Muscle of leg (tissue), 16 donors: ENCODE measurements around the gene SLC43A2. TPM values are rescaled to one million over a fixed set of nuclear protein-coding genes. Genes with fewer than 3 reads are reported as not detected.
A peak's percentile ranks its signal among the peaks of the same experiment; 100 is the strongest.
"Not testable (repeated sequence)": the region's sequence is repeated elsewhere in the genome, so short reads cannot be mapped to it uniquely, and the experiment has no call there.

Experiments
- DNase-seq: peaks from one replicate; pipeline ENCODE4 v3.0.0; 2013
- H3K27ac ChIP-seq: one replicate; pipeline ENCODE4 v1.5.1; 2013; ENCODE audit warnings: mild to moderate bottlenecking, low read length, control low read depth
- H3K27me3 ChIP-seq: one replicate; pipeline ENCODE4 v1.6.1; 2013; ENCODE audit warnings: low read length; ENCODE audit not compliant: control insufficient read depth, insufficient read depth
- H3K36me3 ChIP-seq: one replicate; pipeline ENCODE4 v1.6.1; 2013; ENCODE audit warnings: low read length; ENCODE audit not compliant: control insufficient read depth, insufficient read depth
- H3K4me1 ChIP-seq: one replicate; pipeline ENCODE4 v1.6.1; 2013; ENCODE audit warnings: low read length; ENCODE audit not compliant: control insufficient read depth, insufficient read depth
- H3K4me3 ChIP-seq: one replicate; pipeline ENCODE4 v1.5.1; 2013; ENCODE audit warnings: low read length, control low read depth
- H3K9me3 ChIP-seq: replicated peaks from 2 replicates; pipeline ENCODE4 v1.6.1; 2013; ENCODE audit warnings: low read depth, low read length; ENCODE audit not compliant: control insufficient read depth
- WGBS: methylation state at CpG from one replicate; pipeline ENCODE4 v1.1.5; 2013; ENCODE audit warnings: missing lambda C conversion rate; ENCODE audit not compliant: insufficient coverage; 5-methylcytosine and 5-hydroxymethylcytosine counted together
- long read RNA-seq, 11 donors: transcript quantifications; one replicate each; lab custom pipeline, GENCODE V29; 2026
- polyA plus RNA-seq, 8 donors: library from polyadenylated mRNA; unstranded; fragments of 120-200 nt; gene quantifications; one replicate each; pipeline versions ENCODE4 v1.2.1 to v1.2.3, GENCODE V29; 2013; ENCODE audit warnings: inconsistent platforms in 1 of 8, low replicate concordance in 1 of 8; ENCODE audit not compliant: insufficient read length in 8 of 8, insufficient read depth in 1 of 8
- total RNA-seq: library from RNA; stranded (reverse); fragments of 120-200 nt; gene quantifications from one replicate; pipeline ENCODE4 v1.2.4, GENCODE V29; 2013

Gene SLC43A2
- total RNA-seq (3.8 TPM), polyA plus RNA-seq (1 to 10 TPM; 3.4 to 8.6 (median 3.9) TPM)
- long read RNA-seq, donor 1, result 0 reads
- long read RNA-seq, donor 2, result 0 reads
- long read RNA-seq, donor 3, partial matches to known transcripts, result 249 of 348 reads
- long read RNA-seq, donor 3, other reads (novel, unspliced or antisense), result 99 of 348 reads
- long read RNA-seq, donor 4, result 0 reads
- long read RNA-seq, donor 5, full-length matches to known transcripts, result 1 of 1 reads
- long read RNA-seq, donor 5, partial matches to known transcripts, result 0 of 1 reads
- long read RNA-seq, donor 5, other reads (novel, unspliced or antisense), result 0 of 1 reads
- long read RNA-seq, donor 6, full-length matches to known transcripts, result 1 of 1 reads
- long read RNA-seq, donor 6, partial matches to known transcripts, result 0 of 1 reads
- long read RNA-seq, donor 6, other reads (novel, unspliced or antisense), result 0 of 1 reads
- long read RNA-seq, donor 7, result 0 reads
- long read RNA-seq, donor 8, result 0 reads
- long read RNA-seq, donor 9, result 0 reads
- long read RNA-seq, donor 10, result 0 reads
- long read RNA-seq, donor 11, result 0 reads

DNA sequence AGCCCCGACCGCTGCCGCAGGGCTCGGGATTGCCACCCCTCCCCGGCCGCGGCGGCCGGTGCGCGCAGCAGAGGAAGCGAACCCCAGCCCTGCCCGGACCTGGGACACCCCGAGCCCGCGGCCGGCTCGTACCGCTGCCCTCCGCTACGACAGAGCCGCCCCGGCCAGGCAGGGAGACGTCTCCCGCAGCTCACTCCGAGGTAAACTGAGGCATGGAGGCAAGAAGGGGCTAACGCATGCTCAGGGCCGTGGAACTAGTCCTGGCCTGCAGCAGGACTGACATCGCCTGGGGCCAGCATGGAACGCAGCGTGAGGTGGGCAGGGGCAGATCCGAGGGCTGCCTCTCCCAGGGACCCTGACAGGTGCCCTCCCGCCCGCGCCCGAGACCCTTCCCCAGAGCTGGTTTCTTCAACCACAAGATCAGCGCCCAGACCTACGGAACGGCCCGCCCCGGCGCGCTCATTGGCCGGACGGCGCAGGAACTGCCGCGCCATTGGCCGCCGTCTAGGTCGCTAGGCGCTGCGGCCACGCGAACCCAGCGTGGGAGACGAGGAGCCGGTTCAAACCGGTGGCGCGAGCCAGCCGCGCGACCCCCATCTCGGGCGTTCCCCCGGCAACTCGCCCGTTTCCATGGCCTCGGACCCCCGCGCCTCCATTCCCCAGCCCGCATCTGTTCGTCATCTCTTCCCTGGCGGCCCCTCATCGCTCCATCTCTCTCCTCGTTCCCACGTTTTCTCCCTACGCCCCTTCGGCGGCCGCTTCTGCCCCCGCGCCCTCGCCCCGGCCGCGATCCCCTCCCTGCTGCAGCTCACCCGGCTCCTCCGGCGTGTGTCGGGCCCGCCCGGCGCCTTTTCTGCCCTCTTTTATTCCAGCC lies at the start of gene SLC43A2:
Gene SLC43A2, minus strand, starts transcription at position 853 of the 874 bp plus-strand sequence. CDS start 960 bp downstream, outside the sequence.
- under 1% methylated on average over 95 of the region's 95 CpGs for WGBS
- Histone ChIP-seq H3K27ac (peak within 1 kb of the TSS; percentile 78), H3K4me3 (peak within 1 kb of the TSS; percentile 65), H3K9me3 (no peaks in the 10 kb centered on the region), H3K27me3 (peaks cover 40% of the 10 kb centered on the region), H3K36me3 (no peaks in the 10 kb centered on the region), H3K4me1 (peaks cover 20% of the 10 kb centered on the region)
- DNase-seq, result peak; percentile 91

DNA sequence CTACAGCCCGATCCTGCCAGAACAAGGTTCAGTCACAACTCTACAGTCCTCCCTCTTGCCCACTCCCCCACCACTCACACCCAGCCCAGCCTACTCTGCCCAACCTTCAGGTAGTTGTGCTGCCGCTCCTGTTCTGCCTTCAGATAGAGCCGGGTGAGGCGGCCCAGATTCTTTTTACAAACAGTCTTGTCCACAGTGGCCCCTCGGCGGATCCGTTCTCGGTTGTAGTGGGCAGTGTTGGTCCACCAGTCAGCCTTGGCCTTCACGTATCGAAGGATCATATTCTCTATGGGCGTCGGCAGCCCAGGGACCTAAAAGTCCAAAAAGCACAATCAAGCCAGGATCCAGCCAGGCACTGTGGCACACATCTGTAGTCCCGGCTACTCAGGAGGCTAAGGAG lies 47.8 kb upstream of the SLC43A2 start:
- H3K36me3 ChIP-seq, result peaks cover 88% of the 10 kb centered on the region
- H3K27me3 ChIP-seq, result no peaks in the 10 kb centered on the region
- no peak overlapping the region for H3K4me3 ChIP-seq
- no peaks in the 10 kb centered on the region for H3K4me1 ChIP-seq
- H3K9me3 ChIP-seq, result no peaks in the 10 kb centered on the region
- 97% methylated on average over 13 of the region's 13 CpGs for WGBS
- H3K27ac ChIP-seq, result no peak overlapping the region
- DNase-seq, result no peak

DNA sequence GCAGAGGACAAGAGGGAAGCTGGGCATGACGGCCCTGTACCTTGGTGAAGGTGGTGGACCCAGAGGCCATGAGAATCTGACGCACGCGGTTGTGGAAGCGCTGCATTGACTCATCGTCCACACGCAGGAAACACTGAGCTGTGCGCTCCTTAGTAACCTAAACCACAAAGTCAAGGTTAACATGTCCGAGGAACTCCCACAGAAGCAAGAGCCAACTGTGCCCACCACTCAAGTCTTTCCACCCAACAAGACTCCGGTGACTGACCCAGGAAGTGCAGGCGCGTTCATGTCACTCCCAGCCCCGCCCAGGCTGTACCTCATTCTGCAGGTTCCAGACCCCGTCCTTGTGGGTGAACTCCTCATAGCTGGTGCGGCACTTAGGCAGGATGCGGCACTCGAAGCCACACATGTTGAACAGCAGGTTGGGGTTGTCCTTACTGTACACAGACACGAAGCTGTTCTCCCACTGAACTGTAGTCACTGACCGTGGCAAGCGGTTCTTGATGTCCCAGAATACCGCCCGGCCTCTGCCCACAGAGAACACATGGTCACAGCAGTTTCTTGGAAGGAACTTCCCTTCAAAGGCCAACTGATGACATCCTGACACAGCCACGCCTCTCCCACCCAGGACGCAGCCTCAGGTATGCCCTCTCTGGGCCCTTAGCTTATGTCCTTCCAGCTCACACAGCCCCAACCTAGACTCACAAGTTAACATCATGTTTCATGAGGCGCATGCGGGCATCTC lies 44.6 kb upstream of the SLC43A2 start:
- no peak overlapping the region for H3K27ac ChIP-seq
- no peak for DNase-seq

DNA sequence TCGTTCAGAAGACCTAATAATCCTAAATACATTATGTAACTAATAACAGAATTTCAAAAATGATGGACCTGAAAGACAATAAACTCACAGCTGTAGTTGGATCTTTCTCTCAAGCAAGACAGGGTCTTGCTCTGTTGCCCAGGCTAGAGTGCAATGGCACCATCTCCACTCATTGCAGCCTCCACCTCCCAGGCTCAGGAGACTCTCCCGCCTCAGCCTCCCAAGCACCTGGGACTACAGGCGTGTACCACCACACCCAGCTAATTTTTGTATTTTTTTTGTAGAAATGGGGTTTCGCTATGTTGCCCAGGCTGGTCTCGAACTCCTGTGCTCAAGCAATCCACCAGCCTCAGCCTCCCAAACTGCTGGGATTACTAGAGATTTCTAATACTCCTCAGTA lies 35.3 kb upstream of the SLC43A2 start:
- not testable (repeated sequence) for H3K27me3 ChIP-seq, H3K4me3 ChIP-seq, H3K27ac ChIP-seq, H3K9me3 ChIP-seq, H3K4me1 ChIP-seq, DNase-seq
- no CpG with 5 or more reads among the region's 5 CpGs for WGBS
- H3K36me3 ChIP-seq, result peaks cover 68% of the 10 kb centered on the region

More for the DNA sequence above, 44.6 kb upstream of the SLC43A2 start:
- 91% methylated on average over 19 of the region's 26 CpGs for WGBS
- H3K4me1 ChIP-seq, result peaks cover 4% of the 10 kb centered on the region
- peaks cover 82% of the 10 kb centered on the region for H3K36me3 ChIP-seq
- H3K27me3 ChIP-seq, result no peaks in the 10 kb centered on the region
- no peak overlapping the region for H3K4me3 ChIP-seq
- H3K9me3 ChIP-seq, result no peaks in the 10 kb centered on the region

DNA sequence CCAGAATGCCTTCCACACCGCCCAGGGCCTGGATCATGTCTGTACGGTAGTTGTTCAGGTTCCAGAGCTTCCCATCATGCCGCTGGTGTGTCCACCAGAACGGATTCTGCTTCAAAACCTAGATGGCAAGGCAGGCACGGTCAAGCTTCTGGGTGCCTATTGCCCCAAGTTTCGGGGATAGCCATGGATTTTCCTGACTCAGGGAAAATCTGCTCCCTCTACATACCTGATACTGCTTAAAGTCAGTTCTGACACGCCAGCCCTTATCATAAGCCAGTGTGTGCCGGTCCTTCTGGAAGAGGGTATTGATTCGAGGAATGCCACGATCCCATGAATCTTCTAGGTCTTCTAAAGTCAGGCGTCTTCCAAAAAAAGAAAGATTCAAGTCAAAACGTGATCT lies 32.4 kb upstream of the SLC43A2 start:
- H3K4me3 ChIP-seq, result no peak overlapping the region
- H3K27ac ChIP-seq, result no peak overlapping the region
- peaks cover 70% of the 10 kb centered on the region for H3K36me3 ChIP-seq
- H3K9me3 ChIP-seq, result no peaks in the 10 kb centered on the region
- H3K4me1 ChIP-seq, result no peaks in the 10 kb centered on the region
- no peak for DNase-seq
- H3K27me3 ChIP-seq, result no peaks in the 10 kb centered on the region
- 94% methylated on average over 12 of the region's 12 CpGs for WGBS

DNA sequence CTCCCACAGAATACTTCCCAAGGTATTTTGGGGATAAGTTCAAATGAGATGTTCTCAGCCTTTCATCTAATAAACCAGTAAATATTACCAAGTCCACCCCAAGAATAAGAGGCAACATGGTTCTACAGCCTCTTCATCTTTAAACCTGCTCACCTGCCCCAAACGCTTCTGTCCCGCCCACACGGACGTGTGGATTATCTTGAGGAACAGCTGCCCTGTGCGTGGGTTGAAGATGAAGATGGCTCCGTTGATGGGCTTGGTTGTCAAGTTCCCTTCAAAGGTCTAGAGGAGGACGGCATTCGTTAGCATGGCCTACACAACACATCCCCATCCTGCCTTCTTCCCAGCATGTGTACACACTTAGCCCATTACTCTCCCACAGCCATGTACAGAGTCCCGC lies 29.5 kb upstream of the SLC43A2 start:
- Histone ChIP-seq H3K4me3 (no peak overlapping the region), H3K27me3 (no peaks in the 10 kb centered on the region)
- 93% methylated on average over 3 of the region's 9 CpGs for WGBS

DNA sequence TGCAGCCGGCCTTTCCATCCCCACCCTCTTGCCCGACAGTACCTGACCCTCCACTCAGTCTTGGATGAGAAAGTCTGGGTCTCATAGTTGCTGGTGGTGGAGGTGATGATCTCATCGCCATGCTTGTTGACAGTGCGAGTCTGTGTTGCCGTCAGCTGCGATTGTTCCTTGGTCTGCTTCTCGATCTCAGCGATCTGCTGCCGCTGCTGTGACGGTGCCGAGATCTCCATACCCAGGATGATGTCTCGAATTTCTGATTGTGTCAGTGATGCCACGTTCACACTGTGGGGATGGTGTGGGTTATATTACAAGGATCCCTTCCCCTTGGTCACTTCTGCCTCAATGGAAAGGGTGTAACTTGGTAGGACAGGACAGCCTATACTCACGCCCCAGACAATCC lies 25.1 kb upstream of the SLC43A2 start:
- Histone ChIP-seq H3K4me3 (no peak overlapping the region), H3K36me3 (peaks cover 82% of the 10 kb centered on the region), H3K27me3 (no peaks in the 10 kb centered on the region), H3K9me3 (no peaks in the 10 kb centered on the region), H3K4me1 (peaks cover 10% of the 10 kb centered on the region), H3K27ac (no peak overlapping the region)
- DNase-seq, result no peak
- WGBS, result 83% methylated on average over 7 of the region's 14 CpGs

More for the DNA sequence above, 29.5 kb upstream of the SLC43A2 start:
- Histone ChIP-seq H3K4me1 (no peaks in the 10 kb centered on the region), H3K36me3 (peaks cover 83% of the 10 kb centered on the region), H3K9me3 (no peaks in the 10 kb centered on the region), H3K27ac (no peak overlapping the region)
- no peak for DNase-seq

DNA sequence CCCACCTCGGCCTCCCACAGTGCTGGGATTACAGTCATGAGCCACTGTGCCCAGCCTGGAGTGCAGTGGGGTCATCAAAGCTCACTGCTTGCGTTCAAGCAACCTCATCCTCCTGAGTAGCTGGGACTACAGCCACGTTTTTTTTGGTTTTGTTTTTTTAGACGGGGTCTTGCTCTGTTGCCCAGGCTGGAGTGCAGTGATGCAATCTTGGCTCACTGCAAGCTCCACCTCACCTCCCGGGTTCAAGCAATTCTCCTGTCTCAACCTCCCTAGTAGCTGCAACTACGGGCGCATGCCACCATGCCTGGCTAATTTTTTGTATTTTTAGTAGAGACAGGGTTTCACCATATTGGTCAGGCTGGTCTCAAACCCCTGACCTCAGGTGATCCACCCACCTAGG lies 24.2 kb upstream of the SLC43A2 start:
- not testable (repeated sequence) for H3K4me3 ChIP-seq, DNase-seq, H3K9me3 ChIP-seq, H3K27me3 ChIP-seq, H3K27ac ChIP-seq
- 92% methylated on average over 4 of the region's 7 CpGs for WGBS
- H3K4me1 ChIP-seq, result peaks cover 19% of the 10 kb centered on the region
- peaks cover 73% of the 10 kb centered on the region for H3K36me3 ChIP-seq

DNA sequence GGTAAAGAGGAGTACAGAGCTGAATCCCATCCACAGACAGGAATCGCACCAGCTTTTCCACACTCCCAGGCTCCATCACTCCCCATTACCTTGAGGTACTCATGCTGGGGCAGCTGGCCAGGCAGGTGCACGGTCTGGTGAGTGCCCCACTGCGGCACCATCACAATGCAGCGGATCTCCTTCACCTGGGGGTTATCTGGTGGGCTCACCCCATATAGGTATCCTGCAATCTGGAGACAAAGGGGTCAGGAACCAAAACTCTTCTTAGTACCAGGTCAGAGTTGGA lies 22.9 kb upstream of the SLC43A2 start:
- peaks cover 67% of the 10 kb centered on the region for H3K36me3 ChIP-seq
- H3K27ac ChIP-seq, result no peak overlapping the region
- WGBS, result 85% methylated on average over 4 of the region's 4 CpGs

More for the DNA sequence above, 22.9 kb upstream of the SLC43A2 start:
- H3K27me3 ChIP-seq, result no peaks in the 10 kb centered on the region
- no peak overlapping the region for H3K4me3 ChIP-seq
- H3K4me1 ChIP-seq, result peaks cover 24% of the 10 kb centered on the region
- no peak for DNase-seq
- H3K9me3 ChIP-seq, result no peaks in the 10 kb centered on the region
